Neural cell (in vitro differentiated cells): ENCODE results near the gene ABT1. TPM values are rescaled to one million over a fixed set of nuclear protein-coding genes. Genes with fewer than 3 reads are reported as not detected.
A peak's percentile ranks its signal among the peaks of the same experiment; 100 is the strongest.

Experiments
- H2AFZ ChIP-seq: fragments of 200-600, 300-800 bp; sonication (generic), shearing (Covaris generic); 2 replicates; pipeline ENCODE4 v1.6.0; 2014; ENCODE audit warnings: low read depth, mild to moderate bottlenecking, antibody characterized with exemption, low read length, moderate library complexity
- H3F3A ChIP-seq: fragments of 200-600 bp; shearing (Covaris generic); 2 replicates; pipeline ENCODE4 v1.6.1; 2016; ENCODE audit warnings: mild to moderate bottlenecking, moderate library complexity, mixed read lengths, antibody characterized with exemption, low read length; ENCODE audit not compliant: insufficient read depth, poor library complexity, severe bottlenecking
- H3K27ac ChIP-seq: fragments of 200-600, 300-800 bp; sonication (generic), shearing (Covaris generic); 2 replicates; pipeline ENCODE4 v1.5.1; 2014; ENCODE audit warnings: mild to moderate bottlenecking, low read length, moderate library complexity
- H3K27me3 ChIP-seq: fragments of 300-800, 200-600 bp; sonication (generic), shearing (Covaris generic); 2 replicates; pipeline ENCODE4 v1.6.0; 2014; ENCODE audit warnings: mild to moderate bottlenecking, low read depth, low read length, moderate library complexity; ENCODE audit not compliant: insufficient read depth
- H3K36me3 ChIP-seq: fragments of 300-800, 200-600 bp; sonication (generic), shearing (Covaris generic); 2 replicates; pipeline ENCODE4 v1.5.1; 2014; ENCODE audit warnings: mild to moderate bottlenecking, antibody characterized with exemption, low read length, moderate library complexity; ENCODE audit not compliant: insufficient read depth
- H3K4me2 ChIP-seq: fragments of 300-800, 200-600 bp; sonication (generic), shearing (Covaris generic); 2 replicates; pipeline ENCODE4 v1.6.0; 2014; ENCODE audit warnings: mild to moderate bottlenecking, low read length
- H3K4me3 ChIP-seq: fragments of 300-800, 200-600 bp; sonication (generic), shearing (Covaris generic); 2 replicates; pipeline ENCODE4 v1.5.1; 2014; ENCODE audit warnings: mild to moderate bottlenecking, low read length, moderate library complexity
- H3K79me2 ChIP-seq: fragments of 200-600 bp; shearing (Covaris generic); replicated peaks from 2 replicates; pipeline ENCODE4 v1.6.0; 2014; ENCODE audit warnings: mild to moderate bottlenecking, low read length, moderate library complexity; ENCODE audit not compliant: insufficient read depth
- H3K9ac ChIP-seq: fragments of 300-800, 200-600 bp; sonication (generic), shearing (Covaris generic); 2 replicates; pipeline ENCODE4 v1.6.1; 2016; ENCODE audit warnings: mild to moderate bottlenecking, low read length, mixed read lengths
- H3K9me2 ChIP-seq: fragments of 200-600 bp; shearing (Covaris generic); 2 replicates; pipeline ENCODE4 v1.6.1; 2016; ENCODE audit warnings: mild to moderate bottlenecking, low read length, mixed read lengths; ENCODE audit not compliant: insufficient read depth
- H3K9me3 ChIP-seq: fragments of 200-600, 300-800 bp; sonication (generic), shearing (Covaris generic); 2 replicates; pipeline ENCODE4 v1.6.1; 2016; ENCODE audit warnings: mild to moderate bottlenecking, mixed run types, low read length, moderate library complexity, mixed read lengths
- H4K20me1 ChIP-seq: fragments of 200-600 bp; shearing (Covaris generic); 2 replicates; pipeline ENCODE4 v1.6.1; 2016; ENCODE audit warnings: mild to moderate bottlenecking, mixed run types; ENCODE audit not compliant: insufficient read depth
- CTCF ChIP-seq: fragments of 450-650 bp; IDR thresholded peaks from 2 replicates; pipeline ENCODE4 v1.5.1; 2014; ENCODE audit warnings: antibody characterized with exemption, mild to moderate bottlenecking, moderate library complexity; ENCODE audit not compliant: poor library complexity, severe bottlenecking
- EP300 ChIP-seq: fragments of 450-650 bp; conservative IDR thresholded peaks from 2 replicates; pipeline ENCODE4 v1.6.1; 2014; ENCODE audit warnings: antibody characterized with exemption, mild to moderate bottlenecking, moderate library complexity; ENCODE audit not compliant: poor library complexity, severe bottlenecking
- EZH2 ChIP-seq: fragments of 200-600, 300-800 bp; shearing (Covaris generic), sonication (generic); IDR thresholded peaks from 2 replicates; pipeline ENCODE4 v1.6.1; 2014; ENCODE audit warnings: antibody characterized with exemption, low read length, borderline replicate concordance, mild to moderate bottlenecking; ENCODE audit not compliant: insufficient read depth, poor library complexity, severe bottlenecking
- MXI1 ChIP-seq: fragments of 450-650 bp; conservative IDR thresholded peaks from 2 replicates; pipeline ENCODE4 v1.6.1; 2014; ENCODE audit warnings: antibody characterized with exemption, mild to moderate bottlenecking; ENCODE audit not compliant: poor library complexity, severe bottlenecking
- POLR2AphosphoS5 ChIP-seq: IDR thresholded peaks from 2 replicates; pipeline ENCODE4 v1.6.1; 2012
- RAD21 ChIP-seq: fragments of 450-650 bp; conservative IDR thresholded peaks from 2 replicates; pipeline ENCODE4 v1.6.1; 2014; ENCODE audit warnings: antibody characterized with exemption, mild to moderate bottlenecking, moderate library complexity
- REST ChIP-seq: IDR thresholded peaks from 2 replicates; pipeline ENCODE4 v1.6.1; 2012; ENCODE audit warnings: borderline replicate concordance
- SMC3 ChIP-seq: fragments of 450-650 bp; conservative IDR thresholded peaks from 2 replicates; pipeline ENCODE4 v1.6.1; 2014; ENCODE audit warnings: antibody characterized with exemption, mild to moderate bottlenecking, moderate library complexity; ENCODE audit not compliant: poor library complexity
- TAF1 ChIP-seq: IDR thresholded peaks from 2 replicates; pipeline ENCODE4 v1.6.1; 2012; ENCODE audit warnings: low read depth
- polyA plus RNA-seq: library from polyadenylated mRNA; depleted of rRNA; stranded (reverse); fragments of >200 nt; gene quantifications from 2 replicates; pipeline ENCODE4 v1.2.3, GENCODE V29; 2014

Gene ABT1
- polyA plus RNA-seq, 1 donor from 2014 or later, result 26.1 TPM

GRCh38 chr6:26552640-26553188 is 44.0 kb upstream of the ABT1 start:
- no peaks in the 10 kb centered on the region for H3K9me3 ChIP-seq
- peak overlapping the region; percentile 36 for H3K9ac ChIP-seq
- H4K20me1 ChIP-seq, result no peaks in the 10 kb centered on the region
- H3K36me3 ChIP-seq, result no peaks in the 10 kb centered on the region
- no peaks in the 10 kb centered on the region for H3K27me3 ChIP-seq
- H3K27ac ChIP-seq, result no peak overlapping the region
- peak overlapping the region; percentile 70 for H3K4me3 ChIP-seq
- peak overlapping the region; percentile 72 for H3K4me2 ChIP-seq
- peak overlapping the region; percentile 34 for H2AFZ ChIP-seq
- peaks cover 4% of the 10 kb centered on the region for H3F3A ChIP-seq
- H3K79me2 ChIP-seq, result no peaks in the 10 kb centered on the region
- TF ChIP-seq CTCF, result no peak
- TF ChIP-seq RAD21, result no peak
- H3K9me2 ChIP-seq, result no peaks in the 10 kb centered on the region

- H3K9ac ChIP-seq, result peak overlapping the region; percentile 36
- peak overlapping the region; percentile 72 for H3K4me2 ChIP-seq
- peaks cover 4% of the 10 kb centered on the region for H3F3A ChIP-seq
- H3K4me3 ChIP-seq, result peak overlapping the region; percentile 70
- H3K27me3 ChIP-seq, result no peaks in the 10 kb centered on the region
- peak overlapping the region; percentile 34 for H2AFZ ChIP-seq
- H3K79me2 ChIP-seq, result no peaks in the 10 kb centered on the region
- no peaks in the 10 kb centered on the region for H3K9me3 ChIP-seq
- H4K20me1 ChIP-seq, result no peaks in the 10 kb centered on the region
- no peak for TF ChIP-seq CTCF
- peak; percentile 28 for TF ChIP-seq MXI1
- TF ChIP-seq EP300, result no peak
- no peaks in the 10 kb centered on the region for H3K9me2 ChIP-seq
- no peak overlapping the region for H3K27ac ChIP-seq
- no peaks in the 10 kb centered on the region for H3K36me3 ChIP-seq
These were observed 43.5 kb upstream of the ABT1 start for GRCh38 chr6:26553264-26553634.

- no peaks in the 10 kb centered on the region for H3K79me2 ChIP-seq
- H3K9me2 ChIP-seq, result no peaks in the 10 kb centered on the region
- H3K4me2 ChIP-seq, result peak overlapping the region; percentile 71
- H3K27me3 ChIP-seq, result no peaks in the 10 kb centered on the region
- H3K27ac ChIP-seq, result no peak overlapping the region
- H3K9ac ChIP-seq, result peak overlapping the region; percentile 7
- H2AFZ ChIP-seq, result no peak overlapping the region
- peaks cover 4% of the 10 kb centered on the region for H3F3A ChIP-seq
- H4K20me1 ChIP-seq, result no peaks in the 10 kb centered on the region
- no peaks in the 10 kb centered on the region for H3K9me3 ChIP-seq
- H3K4me3 ChIP-seq, result peak overlapping the region; percentile 70
- TF ChIP-seq REST (no peak), EZH2 (no peak), MXI1 (no peak), CTCF (no peak), RAD21 (no peak), POLR2AphosphoS5 (no peak), EP300 (no peak), SMC3 (no peak), TAF1 (no peak)
- no peaks in the 10 kb centered on the region for H3K36me3 ChIP-seq
These were observed 42.9 kb upstream of the ABT1 start for GRCh38 chr6:26553635-26554446.
